SJSA1 (cell line): ENCODE data around the gene ATF5. TPM values are rescaled to one million over a fixed set of nuclear protein-coding genes. Genes with fewer than 3 reads are reported as not detected.
A peak's percentile ranks its signal among the peaks of the same experiment; 100 is the strongest.
"Not testable (repeated sequence)": the region's sequence is repeated elsewhere in the genome, so short reads cannot be mapped to it uniquely, and the experiment has no call there.

Experiments
- DNase-seq, 2 experiments: peaks; one replicate each; pipeline ENCODE4 v3.0.0-alpha.2; 2015 to 2020; ENCODE audit warnings: low spot score in 2 of 2, low read depth in 1 of 2
- H3K27ac ChIP-seq: fragments of 250-450 bp; sonication (Bioruptor Pico); 2 replicates; pipeline ENCODE4 v1.5.1; 2020; ENCODE audit warnings: mild to moderate bottlenecking, moderate library complexity
- H3K27me3 ChIP-seq: fragments of 250-450 bp; sonication (Bioruptor Pico); replicated peaks from 2 replicates; pipeline ENCODE4 v1.5.1; 2020; ENCODE audit warnings: mild to moderate bottlenecking, moderate library complexity
- H3K36me3 ChIP-seq: fragments of 250-450 bp; sonication (Bioruptor Pico); 2 replicates; pipeline ENCODE4 v1.5.1; 2020; ENCODE audit warnings: mild to moderate bottlenecking
- H3K4me1 ChIP-seq: fragments of 250-450 bp; sonication (Bioruptor Pico); replicated peaks from 2 replicates; pipeline ENCODE4 v1.6.1; 2021; ENCODE audit warnings: mild to moderate bottlenecking
- H3K4me3 ChIP-seq: fragments of 250-450 bp; sonication (Bioruptor Pico); 2 replicates; pipeline ENCODE4 v1.5.1; 2020; ENCODE audit warnings: mild to moderate bottlenecking
- H3K9me3 ChIP-seq: fragments of 250-450 bp; sonication (Bioruptor Pico); replicated peaks from 2 replicates; pipeline ENCODE4 v1.5.1; 2020; ENCODE audit warnings: mild to moderate bottlenecking
- total RNA-seq: library from RNA; depleted of rRNA; stranded (reverse); fragments of >200 nt; shearing (Covaris generic); gene quantifications from 2 replicates; pipeline ENCODE4 v1.2.3, GENCODE V29; 2014

Gene ATF5
- total RNA-seq, 1 experiment from 2014 or later: 14.8 TPM

GRCh38 chr19:49936549-49936948 is 7.5 kb downstream of the ATF5 start:
- H3K27ac ChIP-seq: no peak overlapping the region
- H3K27me3 ChIP-seq: no peaks in the 10 kb centered on the region
- H3K4me3 ChIP-seq: no peak overlapping the region
- no peak for DNase-seq
- no peaks in the 10 kb centered on the region for H3K9me3 ChIP-seq
- 0 out of 2 replicates have a peak, but pooled peaks cover 3% of the 10 kb centered on the region for H3K4me1 ChIP-seq
- peaks cover 6% of the 10 kb centered on the region for H3K36me3 ChIP-seq

- Histone ChIP-seq H3K27ac (no peak overlapping the region), H3K4me3 (no peak overlapping the region), H3K9me3 (no peaks in the 10 kb centered on the region), H3K27me3 (peaks cover 5% of the 10 kb centered on the region; the same call in 1 of the 2 replicates), H3K4me1 (peaks cover 3% of the 10 kb centered on the region; the same call in 1 of the 2 replicates), H3K36me3 (no peaks in the 10 kb centered on the region; the same call in 1 of the 2 replicates)
- peak; percentile 58 to 74 for DNase-seq
Observed at GRCh38 chr19:49937750-49938381, 8.9 kb downstream of the ATF5 start.

GRCh38 chr19:49938662-49939061 is 9.7 kb downstream of the ATF5 start:
- Histone ChIP-seq H3K4me3 (no peak overlapping the region), H3K9me3 (no peaks in the 10 kb centered on the region), H3K36me3 (no peaks in the 10 kb centered on the region), H3K4me1 (peaks cover 3% of the 10 kb centered on the region; the same call in 1 of the 2 replicates), H3K27ac (no peak overlapping the region), H3K27me3 (peaks cover 13% of the 10 kb centered on the region; the same call in 1 of the 2 replicates)
- DNase-seq: no peak

- no peak for DNase-seq
- Histone ChIP-seq H3K9me3 (no peaks in the 10 kb centered on the region), H3K4me3 (no peak overlapping the region), H3K36me3 (no peaks in the 10 kb centered on the region), H3K27ac (no peak overlapping the region), H3K27me3 (peaks cover 18% of the 10 kb centered on the region; the same call in 1 of the 2 replicates), H3K4me1 (peaks cover 3% of the 10 kb centered on the region; the same call in 1 of the 2 replicates)
Observed at GRCh38 chr19:49939721-49940481, 10.9 kb downstream of the ATF5 start.

GRCh38 chr19:49940482-49940791 is 11.4 kb downstream of the ATF5 start:
- peaks cover 21% of the 10 kb centered on the region; the same call in 1 of the 2 replicates for H3K27me3 ChIP-seq
- H3K4me1 ChIP-seq: peaks cover 3% of the 10 kb centered on the region; the same call in 1 of the 2 replicates
- H3K4me3 ChIP-seq: no peak overlapping the region
- H3K36me3 ChIP-seq: no peaks in the 10 kb centered on the region
- DNase-seq: no peak
- 0 out of 2 replicates have a peak, but pooled peaks cover 2% of the 10 kb centered on the region for H3K9me3 ChIP-seq
- H3K27ac ChIP-seq: no peak overlapping the region

GRCh38 chr19:49944567-49944966 is 15.6 kb downstream of the ATF5 start:
- H3K36me3 ChIP-seq, DNase-seq, H3K9me3 ChIP-seq, H3K4me3 ChIP-seq, H3K4me1 ChIP-seq, H3K27ac ChIP-seq: not testable (repeated sequence)
- H3K27me3 ChIP-seq: peaks cover 21% of the 10 kb centered on the region; the same call in 1 of the 2 replicates

GRCh38 chr19:49946415-49946814 is 17.4 kb downstream of the ATF5 start:
- no peak for DNase-seq
- Histone ChIP-seq H3K27ac (no peak overlapping the region), H3K4me1 (no peaks in the 10 kb centered on the region; the same call in 1 of the 2 replicates), H3K36me3 (no peaks in the 10 kb centered on the region), H3K9me3 (0 out of 2 replicates have a peak, but pooled peaks cover 2% of the 10 kb centered on the region), H3K27me3 (peaks cover 21% of the 10 kb centered on the region; the same call in 1 of the 2 replicates), H3K4me3 (no peak overlapping the region)

- Histone ChIP-seq H3K9me3 (0 out of 2 replicates have a peak, but pooled peaks cover 2% of the 10 kb centered on the region), H3K36me3 (no peaks in the 10 kb centered on the region), H3K27ac (no peak overlapping the region), H3K4me3 (no peak overlapping the region), H3K4me1 (no peaks in the 10 kb centered on the region; the same call in 1 of the 2 replicates), H3K27me3 (peaks cover 3% of the 10 kb centered on the region; the same call in 1 of the 2 replicates)
- DNase-seq: peak in 1 of 2 experiments; percentile 31
Observed at GRCh38 chr19:49949742-49950589, 21.0 kb downstream of the ATF5 start.

GRCh38 chr19:49950590-49950948 is 21.6 kb downstream of the ATF5 start:
- Histone ChIP-seq H3K9me3 (no peaks in the 10 kb centered on the region), H3K4me1 (peaks cover 3% of the 10 kb centered on the region; the same call in 1 of the 2 replicates), H3K27ac (no peak overlapping the region), H3K4me3 (no peak overlapping the region), H3K36me3 (no peaks in the 10 kb centered on the region), H3K27me3 (no peaks in the 10 kb centered on the region; the same call in 1 of the 2 replicates)
- DNase-seq: no peak

- Histone ChIP-seq H3K36me3 (no peaks in the 10 kb centered on the region), H3K4me1 (peaks cover 3% of the 10 kb centered on the region; the same call in 1 of the 2 replicates), H3K27ac (no peak overlapping the region), H3K4me3 (no peak overlapping the region), H3K9me3 (no peaks in the 10 kb centered on the region), H3K27me3 (peaks cover under 1% of the 10 kb centered on the region; the same call in 1 of the 2 replicates)
- no peak for DNase-seq
Observed at GRCh38 chr19:49950956-49951526, 22.0 kb downstream of the ATF5 start.

GRCh38 chr19:49951806-49952478 is 22.9 kb downstream of the ATF5 start:
- H3K9me3 ChIP-seq: no peaks in the 10 kb centered on the region
- H3K4me3 ChIP-seq: no peak overlapping the region
- H3K27ac ChIP-seq: no peak overlapping the region
- no peaks in the 10 kb centered on the region for H3K36me3 ChIP-seq
- no peak for DNase-seq
- H3K27me3 ChIP-seq: peaks cover 4% of the 10 kb centered on the region; the same call in 1 of the 2 replicates
- H3K4me1 ChIP-seq: peaks cover 3% of the 10 kb centered on the region; the same call in 1 of the 2 replicates

- Histone ChIP-seq H3K9me3 (no peaks in the 10 kb centered on the region), H3K27ac (no peak overlapping the region), H3K4me1 (peaks cover 3% of the 10 kb centered on the region; the same call in 1 of the 2 replicates), H3K4me3 (no peak overlapping the region), H3K27me3 (peaks cover 4% of the 10 kb centered on the region; the same call in 1 of the 2 replicates), H3K36me3 (no peaks in the 10 kb centered on the region)
- DNase-seq: no peak
Observed at GRCh38 chr19:49952479-49952836, 23.5 kb downstream of the ATF5 start.
